ENCODE results near the gene EIF1. TPM values are rescaled to one million over a fixed set of nuclear protein-coding genes. Genes with fewer than 3 reads are reported as not detected.

EIF1 gene
- total RNA-seq, 1 experiment from 2014 or later: 481 TPM

GRCh38 chr17:41705271-41705991 lies 16.7 kb downstream of the EIF1 start (continued):
- TF ChIP-seq AFF4 (CRISPR knock-in tag; IDR thresholded peaks at IDR 0.05; ENCODE audit: borderline replicate concordance) (no peak), TCF7 (CRISPR knock-in tag; IDR thresholded peaks at IDR 0.05; ENCODE audit: low read depth) (no peak), PRRX2 (CRISPR knock-in tag; IDR thresholded peaks at IDR 0.05) (no peak), ARID4B (CRISPR knock-in tag; IDR thresholded peaks at IDR 0.05; ENCODE audit: borderline replicate concordance) (no peak), IRF1 (CRISPR knock-in tag; IDR thresholded peaks at IDR 0.05) (no peak), HMGXB4 (CRISPR knock-in tag; IDR thresholded peaks at IDR 0.05) (no peak), GRHL2 (CRISPR knock-in tag; IDR thresholded peaks at IDR 0.05; ENCODE audit: insufficient replicate concordance, severe bottlenecking) (no peak), ATF6 (CRISPR knock-in tag; IDR thresholded peaks at IDR 0.05) (no peak), MLX (CRISPR knock-in tag; IDR thresholded peaks at IDR 0.05) (no peak), ZNF416 (CRISPR knock-in tag; IDR thresholded peaks at IDR 0.05) (no peak), CDX4 (CRISPR knock-in tag; IDR thresholded peaks at IDR 0.05; ENCODE audit: borderline replicate concordance) (no peak), SMAD3 (CRISPR knock-in tag; IDR thresholded peaks at IDR 0.05; ENCODE audit: borderline replicate concordance) (no peak), FOXP4 (CRISPR knock-in tag; IDR thresholded peaks at IDR 0.05) (peak; percentile 54; the same call in 1 of the 2 replicates), SP1 (CRISPR knock-in tag; conservative IDR thresholded peaks at IDR 0.05) (no peak), RORB (CRISPR knock-in tag; IDR thresholded peaks at IDR 0.05) (no peak), ZNF138 (CRISPR knock-in tag; conservative IDR thresholded peaks at IDR 0.05) (no peak), GTF2I (CRISPR knock-in tag; conservative IDR thresholded peaks at IDR 0.05) (peak; percentile 45; the same call in 1 of the 2 replicates), FOXK1 (CRISPR knock-in tag; IDR thresholded peaks at IDR 0.05) (0 out of 2 replicates have a peak, but pooled peaks have one; percentile 27), NR2C2 (CRISPR knock-in tag; IDR thresholded peaks at IDR 0.05) (no peak)

Measured in WTC11 (cell line).